ENCODE measurements around the gene PDCD1.

GRCh38 chr2:241894681-241895426 lies 36.2 kb upstream of the PDCD1 start:
- TF ChIP-seq CTCF (IDR thresholded peaks at IDR 0.05) (no peak), POLR2A (IDR thresholded peaks at IDR 0.05) (no peak), POLR2AphosphoS5 (IDR thresholded peaks at IDR 0.05) (no peak)
